Astrocyte (in vitro differentiated cells and primary cell): ENCODE results near the gene SCLY. TPM values are rescaled to one million over a fixed set of nuclear protein-coding genes. Genes with fewer than 3 reads are reported as not detected.

ENCODE experiments used
- DNase-seq: peaks from one replicate; pipeline ENCODE4 v3.0.0-alpha.2; 2010; ENCODE audit warnings: low read depth
- FAIRE-seq: peaks from 2 replicates; lab custom pipeline; 2011; peaks lifted over from hg19 to GRCh38; lab: Jason Lieb, UNC
- H2AFZ ChIP-seq: 2 replicates; pipeline ENCODE4 v1.6.0; 2012; ENCODE audit warnings: low read depth, low read length, inconsistent platforms
- H3K27ac ChIP-seq: 2 replicates; pipeline ENCODE4 v1.5.1; 2011; ENCODE audit warnings: low read depth, low read length, inconsistent platforms
- H3K27me3 ChIP-seq: 2 replicates; pipeline ENCODE4 v1.6.0; 2011; ENCODE audit warnings: low read length, inconsistent platforms; ENCODE audit not compliant: insufficient read depth
- H3K36me3 ChIP-seq: 2 replicates; pipeline ENCODE4 v1.5.1; 2011; ENCODE audit warnings: low read length, inconsistent platforms; ENCODE audit not compliant: insufficient read depth
- H3K4me1 ChIP-seq: 2 replicates; pipeline ENCODE4 v1.5.1; 2011; ENCODE audit warnings: low read length, inconsistent platforms; ENCODE audit not compliant: insufficient read depth
- H3K4me2 ChIP-seq: 2 replicates; pipeline ENCODE4 v1.6.0; 2012; ENCODE audit warnings: low read length, inconsistent platforms
- H3K4me3 ChIP-seq: 2 replicates; pipeline ENCODE4 v1.5.1; 2011; ENCODE audit warnings: low read depth, mild to moderate bottlenecking, low read length, inconsistent platforms; ENCODE audit not compliant: insufficient read depth
- H3K79me2 ChIP-seq: 2 replicates; pipeline ENCODE4 v1.6.0; 2012; ENCODE audit warnings: mild to moderate bottlenecking, low read length, inconsistent platforms; ENCODE audit not compliant: insufficient read depth
- H3K9ac ChIP-seq: 2 replicates; pipeline ENCODE4 v1.6.0; 2012; ENCODE audit warnings: mild to moderate bottlenecking, low read length, inconsistent platforms
- H3K9me3 ChIP-seq: 2 replicates; pipeline ENCODE4 v1.5.1; 2012; ENCODE audit warnings: low read depth, mild to moderate bottlenecking, low read length, inconsistent platforms; ENCODE audit not compliant: insufficient read depth
- H4K20me1 ChIP-seq: 2 replicates; pipeline ENCODE4 v1.6.0; 2012; ENCODE audit warnings: low read length, inconsistent platforms; ENCODE audit not compliant: insufficient read depth
- H3K27ac Mint-ChIP-seq: one replicate; pipeline ENCODE4 v1.8.0; 2021; ENCODE audit warnings: mild to moderate bottlenecking, mixed read lengths; ENCODE audit not compliant: unreplicated experiment
- H3K27me3 Mint-ChIP-seq: one replicate; pipeline ENCODE4 v1.8.0; 2021; ENCODE audit warnings: low read depth, mixed read lengths; ENCODE audit not compliant: unreplicated experiment
- H3K36me3 Mint-ChIP-seq: one replicate; pipeline ENCODE4 v1.8.0; 2021; ENCODE audit warnings: low read depth, mixed read lengths; ENCODE audit not compliant: unreplicated experiment
- H3K4me1 Mint-ChIP-seq: one replicate; pipeline ENCODE4 v1.8.0; 2021; ENCODE audit warnings: low read depth, mixed read lengths; ENCODE audit not compliant: unreplicated experiment
- H3K4me3 Mint-ChIP-seq: one replicate; pipeline ENCODE4 v1.8.0; 2021; ENCODE audit warnings: mild to moderate bottlenecking, moderate library complexity, mixed read lengths; ENCODE audit not compliant: unreplicated experiment
- H3K9me3 Mint-ChIP-seq: one replicate; pipeline ENCODE4 v1.8.0; 2021; ENCODE audit warnings: mild to moderate bottlenecking, mixed read lengths; ENCODE audit not compliant: unreplicated experiment
- EZH2 ChIP-seq: IDR thresholded peaks from 2 replicates; pipeline ENCODE4 v1.6.1; 2012; ENCODE audit warnings: mild to moderate bottlenecking, low read length, inconsistent platforms; ENCODE audit not compliant: insufficient read depth
- total RNA-seq: library from RNA; stranded (reverse); gene quantifications from 2 replicates; pipeline ENCODE4 v1.2.1, GENCODE V29; 2021
- TF ChIP-seq, protein P1 (sequence below): IDR thresholded peaks from 2 replicates; pipeline ENCODE4 v1.5.1; 2011; ENCODE audit warnings: low read depth, mild to moderate bottlenecking, inconsistent platforms, low read length, moderate library complexity; ENCODE audit not compliant: insufficient read depth

Gene SCLY
- total RNA-seq, 1 donor from 2014 or later = 15.4 TPM

- H3K9me3 ChIP-seq = no peaks in the 10 kb centered on the region
- H3K36me3 Mint-ChIP-seq = peaks cover 25% of the 10 kb centered on the region
- H3K36me3 ChIP-seq = peaks cover 17% of the 10 kb centered on the region
- H3K4me3 ChIP-seq = no peak overlapping the region
- H3K9me3 Mint-ChIP-seq = no peaks in the 10 kb centered on the region
- H3K27me3 ChIP-seq = no peaks in the 10 kb centered on the region
- H3K9ac ChIP-seq = no peak overlapping the region
- H3K4me2 ChIP-seq = no peak overlapping the region
- DNase-seq = peak; percentile 46
- H2AFZ ChIP-seq = no peak overlapping the region
- H3K4me1 ChIP-seq = no peaks in the 10 kb centered on the region
- H3K27ac ChIP-seq = no peak overlapping the region
- no peak for TF ChIP-seq EZH2
- TF ChIP-seq, protein P1, sequence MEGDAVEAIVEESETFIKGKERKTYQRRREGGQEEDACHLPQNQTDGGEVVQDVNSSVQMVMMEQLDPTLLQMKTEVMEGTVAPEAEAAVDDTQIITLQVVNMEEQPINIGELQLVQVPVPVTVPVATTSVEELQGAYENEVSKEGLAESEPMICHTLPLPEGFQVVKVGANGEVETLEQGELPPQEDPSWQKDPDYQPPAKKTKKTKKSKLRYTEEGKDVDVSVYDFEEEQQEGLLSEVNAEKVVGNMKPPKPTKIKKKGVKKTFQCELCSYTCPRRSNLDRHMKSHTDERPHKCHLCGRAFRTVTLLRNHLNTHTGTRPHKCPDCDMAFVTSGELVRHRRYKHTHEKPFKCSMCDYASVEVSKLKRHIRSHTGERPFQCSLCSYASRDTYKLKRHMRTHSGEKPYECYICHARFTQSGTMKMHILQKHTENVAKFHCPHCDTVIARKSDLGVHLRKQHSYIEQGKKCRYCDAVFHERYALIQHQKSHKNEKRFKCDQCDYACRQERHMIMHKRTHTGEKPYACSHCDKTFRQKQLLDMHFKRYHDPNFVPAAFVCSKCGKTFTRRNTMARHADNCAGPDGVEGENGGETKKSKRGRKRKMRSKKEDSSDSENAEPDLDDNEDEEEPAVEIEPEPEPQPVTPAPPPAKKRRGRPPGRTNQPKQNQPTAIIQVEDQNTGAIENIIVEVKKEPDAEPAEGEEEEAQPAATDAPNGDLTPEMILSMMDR = no peak
- H3K4me1 Mint-ChIP-seq = peaks cover 12% of the 10 kb centered on the region
- peaks cover 4% of the 10 kb centered on the region for H4K20me1 ChIP-seq
- no peak for FAIRE-seq
- H3K4me3 Mint-ChIP-seq = no peak overlapping the region
- no peaks in the 10 kb centered on the region for H3K27me3 Mint-ChIP-seq
- no peaks in the 10 kb centered on the region for H3K79me2 ChIP-seq
- no peak overlapping the region for H3K27ac Mint-ChIP-seq
Observed at GRCh38 chr2:238027058-238027457, 33.7 kb upstream of the SCLY start.

DNA sequence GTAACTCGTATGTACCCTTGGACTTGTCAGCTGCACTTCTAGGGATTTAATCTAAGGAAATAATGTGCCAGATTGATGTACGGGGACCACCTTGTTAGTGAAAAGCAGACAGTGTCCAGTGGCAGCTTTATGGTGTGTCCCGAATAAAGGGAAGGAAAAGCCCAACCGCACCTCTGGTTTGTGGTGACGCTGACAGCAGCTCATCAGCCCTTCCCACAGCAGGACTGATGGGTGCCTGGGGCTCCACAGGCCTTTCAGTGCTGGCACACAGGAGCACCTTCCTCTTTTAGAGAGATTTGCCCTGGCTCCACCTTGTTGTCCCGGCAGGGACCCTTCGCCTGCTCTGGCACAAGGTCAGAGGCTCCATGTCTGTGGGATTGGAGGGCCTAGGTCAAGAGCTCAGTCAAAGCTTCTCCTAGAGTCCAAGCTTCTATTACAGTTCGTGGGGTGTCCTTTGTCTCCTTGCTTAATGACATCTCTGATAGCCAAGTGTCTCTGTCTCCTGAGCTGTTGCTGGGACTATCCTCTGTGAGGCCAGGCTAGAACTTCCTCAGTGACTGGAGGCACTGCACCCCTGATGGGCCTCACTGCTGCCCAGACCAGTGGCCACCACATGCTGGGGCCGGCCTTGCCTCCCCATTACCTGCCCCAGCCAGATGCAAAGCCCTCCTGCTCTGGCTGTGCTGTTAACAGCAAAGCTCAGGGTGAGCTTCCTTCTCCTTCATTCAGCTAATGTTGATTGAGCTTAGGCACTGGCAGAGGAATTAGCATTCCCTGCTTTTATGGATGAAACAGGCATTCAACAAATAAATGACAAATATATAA lies 33.0 kb upstream of the SCLY start:
- H4K20me1 ChIP-seq = peaks cover 4% of the 10 kb centered on the region
- FAIRE-seq = no peak
- no peak overlapping the region for H3K27ac ChIP-seq

More for the DNA sequence above, 33.0 kb upstream of the SCLY start:
- Histone ChIP-seq H3K4me1 (no peaks in the 10 kb centered on the region), H3K9ac (no peak overlapping the region), H3K4me2 (no peak overlapping the region), H3K9me3 (no peaks in the 10 kb centered on the region), H3K27me3 (no peaks in the 10 kb centered on the region), H3K79me2 (no peaks in the 10 kb centered on the region), H3K4me3 (no peak overlapping the region), H3K36me3 (peaks cover 17% of the 10 kb centered on the region), H2AFZ (no peak overlapping the region)
- TF ChIP-seq EZH2 = no peak
- TF ChIP-seq, protein P1 = no peak
- Mint-ChIP-seq H3K4me3 (no peak overlapping the region), H3K27ac (no peak overlapping the region), H3K27me3 (no peaks in the 10 kb centered on the region), H3K36me3 (peaks cover 25% of the 10 kb centered on the region), H3K9me3 (no peaks in the 10 kb centered on the region), H3K4me1 (peaks cover 7% of the 10 kb centered on the region)
- DNase-seq = no peak
